Central memory CD8-positive, alpha-beta T cell (primary cell): ENCODE results near the gene MLANA.
"Not testable (repeated sequence)": the region's sequence is repeated elsewhere in the genome, so short reads cannot be mapped to it uniquely, and the experiment has no call there.

ENCODE experiments used
- ATAC-seq: fragments of 150-1000 bp; cut with Tn5 transposase; replicated peaks from 2 replicates; pipeline ENCODE4 v1.10.0; 2022; ENCODE audit warnings: mild to moderate bottlenecking, moderate FRiP score, moderate number of reproducible peaks; ENCODE audit not compliant: poor library complexity, severe bottlenecking; ENCODE audit errors: extremely low read depth
- DNase-seq, 2 donors: peaks; one replicate each; pipeline ENCODE4 v3.0.0; 2021; ENCODE audit warnings: low spot score in 2 of 2
- H3K27ac Mint-ChIP-seq: one replicate; pipeline ENCODE4 v1.8.0; 2022; ENCODE audit warnings: low read depth, mild to moderate bottlenecking, moderate library complexity, mixed read lengths
- H3K27me3 Mint-ChIP-seq: one replicate; pipeline ENCODE4 v1.8.0; 2022; ENCODE audit warnings: mixed read lengths
- H3K36me3 Mint-ChIP-seq: one replicate; pipeline ENCODE4 v1.8.0; 2022; ENCODE audit warnings: mild to moderate bottlenecking, moderate library complexity, mixed read lengths; ENCODE audit not compliant: insufficient read depth
- H3K4me1 Mint-ChIP-seq: one replicate; pipeline ENCODE4 v1.8.0; 2022; ENCODE audit warnings: mixed read lengths
- H3K4me3 Mint-ChIP-seq: one replicate; pipeline ENCODE4 v1.8.0; 2022; ENCODE audit warnings: mild to moderate bottlenecking, moderate library complexity, mixed read lengths
- H3K9me3 Mint-ChIP-seq: one replicate; pipeline ENCODE4 v1.8.0; 2022; ENCODE audit warnings: mixed read lengths

The MLANA gene

GRCh38 chr9:5873439-5873838 is 17.2 kb upstream of the MLANA start:
- H3K4me1 Mint-ChIP-seq = peaks cover 6% of the 10 kb centered on the region
- no peak overlapping the region for H3K4me3 Mint-ChIP-seq
- peaks cover 1% of the 10 kb centered on the region for H3K36me3 Mint-ChIP-seq

GRCh38 chr9:5874048-5874447 is 16.6 kb upstream of the MLANA start:
- H3K4me3 Mint-ChIP-seq = no peak overlapping the region
- peak overlapping the region; percentile 85 for H3K27ac Mint-ChIP-seq
- H3K36me3 Mint-ChIP-seq = peaks cover 1% of the 10 kb centered on the region
- H3K9me3 Mint-ChIP-seq = no peaks in the 10 kb centered on the region
- ATAC-seq (no peak), DNase-seq (no peak)
- peaks cover 6% of the 10 kb centered on the region for H3K4me1 Mint-ChIP-seq
- no peaks in the 10 kb centered on the region for H3K27me3 Mint-ChIP-seq

More at GRCh38 chr9:5873439-5873838, 17.2 kb upstream of the MLANA start:
- DNase-seq (no peak), ATAC-seq (no peak)
- H3K27ac Mint-ChIP-seq = peak overlapping the region; percentile 85
- no peaks in the 10 kb centered on the region for H3K9me3 Mint-ChIP-seq
- H3K27me3 Mint-ChIP-seq = no peaks in the 10 kb centered on the region

- ATAC-seq = no peak
- Mint-ChIP-seq H3K4me3 (no peak overlapping the region), H3K9me3 (no peaks in the 10 kb centered on the region), H3K27ac (no peak overlapping the region), H3K27me3 (no peaks in the 10 kb centered on the region), H3K36me3 (peaks cover 1% of the 10 kb centered on the region), H3K4me1 (peaks cover 6% of the 10 kb centered on the region)
- no peak for DNase-seq
These were observed 14.7 kb upstream of the MLANA start for GRCh38 chr9:5876026-5876425.

GRCh38 chr9:5876711-5877110 is 14.0 kb upstream of the MLANA start:
- Mint-ChIP-seq H3K27ac (no peak overlapping the region), H3K36me3 (peaks cover 1% of the 10 kb centered on the region), H3K4me1 (peaks cover 6% of the 10 kb centered on the region), H3K4me3 (no peak overlapping the region), H3K27me3 (no peaks in the 10 kb centered on the region), H3K9me3 (no peaks in the 10 kb centered on the region)
- DNase-seq (no peak), ATAC-seq (no peak)

- H3K4me1 Mint-ChIP-seq = peaks cover 6% of the 10 kb centered on the region
- no peak overlapping the region for H3K27ac Mint-ChIP-seq
- no peaks in the 10 kb centered on the region for H3K9me3 Mint-ChIP-seq
- ATAC-seq (no peak), DNase-seq (no peak)
- H3K27me3 Mint-ChIP-seq = no peaks in the 10 kb centered on the region
- no peaks in the 10 kb centered on the region for H3K36me3 Mint-ChIP-seq
- H3K4me3 Mint-ChIP-seq = no peak overlapping the region
These were observed 11.1 kb upstream of the MLANA start for GRCh38 chr9:5879419-5880181.

DNA sequence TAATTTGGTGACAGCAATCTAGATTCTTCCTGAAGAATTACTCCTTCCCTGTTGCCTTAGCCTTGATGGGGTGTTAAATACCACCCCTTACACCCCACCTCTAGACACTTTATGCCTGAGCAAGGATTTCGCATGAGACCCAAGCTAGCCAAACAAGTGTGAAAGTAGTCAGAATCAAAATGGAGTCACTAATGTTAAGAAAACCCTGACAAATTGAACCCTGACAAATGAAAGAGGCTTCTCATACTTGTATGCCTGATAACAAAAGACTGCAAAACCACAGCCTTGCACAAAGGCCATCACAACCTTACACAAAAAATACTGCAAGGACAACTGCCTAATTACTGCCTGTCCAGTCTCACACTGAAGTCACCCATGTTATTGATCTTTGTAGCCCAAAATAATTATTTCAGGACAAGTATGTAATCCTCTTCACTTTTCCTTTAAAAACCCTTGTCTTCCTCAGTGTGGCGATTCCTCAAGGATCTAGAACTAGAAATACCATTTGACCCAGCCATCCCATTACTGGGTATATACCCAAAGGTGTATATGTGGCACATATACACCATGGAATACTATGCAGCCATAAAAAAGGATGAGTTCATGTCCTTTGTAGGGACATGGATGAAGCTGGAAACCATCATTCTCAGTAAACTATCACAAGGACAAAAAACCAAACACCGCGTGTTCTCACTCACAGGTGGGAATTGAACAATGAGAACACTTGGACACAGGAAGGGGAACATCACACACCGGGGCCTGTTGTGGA is 8.3 kb upstream of the MLANA start:
- not testable (repeated sequence) for H3K4me1 Mint-ChIP-seq, H3K27me3 Mint-ChIP-seq, ATAC-seq, DNase-seq, H3K4me3 Mint-ChIP-seq, H3K27ac Mint-ChIP-seq, H3K36me3 Mint-ChIP-seq, H3K9me3 Mint-ChIP-seq

GRCh38 chr9:5884191-5884590 is 6.5 kb upstream of the MLANA start:
- Mint-ChIP-seq H3K9me3 (no peaks in the 10 kb centered on the region), H3K36me3 (no peaks in the 10 kb centered on the region), H3K27ac (no peak overlapping the region), H3K4me1 (peaks cover 8% of the 10 kb centered on the region), H3K4me3 (no peak overlapping the region), H3K27me3 (no peaks in the 10 kb centered on the region)
- DNase-seq (no peak), ATAC-seq (no peak)

DNA sequence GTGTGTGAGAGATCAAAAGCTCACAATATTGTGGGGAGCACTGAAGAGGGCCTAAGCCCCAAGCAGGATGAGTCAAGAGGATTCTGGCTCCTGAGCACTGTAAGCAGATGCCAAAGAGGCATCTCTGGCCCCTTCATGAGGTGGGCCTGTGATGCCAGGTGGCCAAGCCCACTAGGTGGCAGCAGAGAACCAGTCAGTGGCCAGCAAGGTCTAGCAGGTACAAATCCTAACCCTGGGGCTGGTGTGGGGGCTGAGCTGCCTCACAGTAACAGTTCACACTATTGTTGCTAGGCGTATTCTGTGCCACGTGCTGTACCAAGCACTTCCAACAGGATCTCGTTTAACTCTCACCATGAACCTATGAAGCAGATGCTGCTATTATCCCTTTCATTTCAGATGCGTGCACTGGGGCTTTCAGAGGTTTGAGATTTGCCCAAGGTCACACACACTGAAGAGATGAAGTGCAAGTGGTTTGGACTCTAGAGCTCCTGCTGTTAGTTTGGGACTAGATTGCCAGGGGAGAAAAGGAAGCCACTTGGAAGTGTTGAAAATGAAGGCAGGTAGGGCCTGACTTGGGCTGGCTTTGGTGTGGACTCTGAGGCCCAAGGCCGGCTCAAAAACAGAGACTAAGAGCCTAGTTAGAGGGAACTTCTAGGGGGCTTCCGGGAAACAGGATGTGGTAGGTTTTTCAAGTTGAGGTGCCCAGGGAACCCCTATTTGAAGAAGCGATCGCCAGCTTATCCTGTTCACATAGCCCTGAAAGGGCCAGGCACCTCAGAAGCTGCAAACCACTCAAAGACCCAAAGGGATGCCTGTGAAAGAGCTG is 4.4 kb upstream of the MLANA start:
- peak; percentile 63 to 74 for DNase-seq

GRCh38 chr9:5892456-5893133 is 1.9 kb downstream of the MLANA start:
- Mint-ChIP-seq H3K4me3 (no peak overlapping the region), H3K4me1 (no peaks in the 10 kb centered on the region), H3K36me3 (peaks cover 2% of the 10 kb centered on the region), H3K9me3 (no peaks in the 10 kb centered on the region), H3K27me3 (no peaks in the 10 kb centered on the region), H3K27ac (peak overlapping the region; percentile 13)
- ATAC-seq (no peak), DNase-seq (no peak)

More for the DNA sequence above, 4.4 kb upstream of the MLANA start:
- Mint-ChIP-seq H3K9me3 (no peaks in the 10 kb centered on the region), H3K4me3 (no peak overlapping the region), H3K36me3 (peaks cover 2% of the 10 kb centered on the region), H3K27ac (no peak overlapping the region), H3K4me1 (peaks cover 8% of the 10 kb centered on the region), H3K27me3 (no peaks in the 10 kb centered on the region)
- ATAC-seq = peak; percentile 97

DNA sequence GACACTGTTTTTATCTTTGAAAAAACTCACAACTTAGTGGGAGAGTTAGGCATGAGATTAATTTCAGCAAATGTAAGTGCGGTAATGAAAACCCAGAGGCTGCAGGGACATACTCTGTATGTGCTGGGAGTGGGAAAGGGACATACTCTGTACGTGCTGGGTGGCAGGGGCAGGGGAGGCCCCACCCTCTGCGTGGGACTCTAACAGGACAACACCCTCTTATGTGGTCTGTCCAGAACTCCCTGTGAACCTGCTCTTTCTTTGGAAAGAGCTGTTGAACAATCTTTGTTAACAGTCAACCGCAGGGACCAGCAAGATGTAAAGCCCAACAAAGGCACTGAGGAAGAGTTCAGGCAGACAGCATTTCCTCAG is 2.4 kb downstream of the MLANA start:
- H3K36me3 Mint-ChIP-seq = peaks cover 2% of the 10 kb centered on the region

GRCh38 chr9:5893591-5894236 is 3.0 kb downstream of the MLANA start:
- no peak for DNase-seq
- H3K4me1 Mint-ChIP-seq = no peaks in the 10 kb centered on the region
- no peaks in the 10 kb centered on the region for H3K27me3 Mint-ChIP-seq
- no peaks in the 10 kb centered on the region for H3K9me3 Mint-ChIP-seq
- no peak for ATAC-seq
- H3K4me3 Mint-ChIP-seq = no peak overlapping the region
- H3K36me3 Mint-ChIP-seq = peaks cover 2% of the 10 kb centered on the region
- H3K27ac Mint-ChIP-seq = no peak overlapping the region

More for the DNA sequence above, 2.4 kb downstream of the MLANA start:
- H3K27ac Mint-ChIP-seq = peak overlapping the region; percentile 13
- H3K9me3 Mint-ChIP-seq = no peaks in the 10 kb centered on the region
- ATAC-seq = no peak
- no peaks in the 10 kb centered on the region for H3K27me3 Mint-ChIP-seq
- no peaks in the 10 kb centered on the region for H3K4me1 Mint-ChIP-seq
- no peak for DNase-seq
- H3K4me3 Mint-ChIP-seq = no peak overlapping the region
